HG03469 (cell line): ENCODE data around the gene PMVK.

Source experiments
- ATAC-seq: cut with Tn5 transposase; IDR thresholded peaks from one replicate; pipeline ENCODE4 v1.9.1; 2021; ENCODE audit warnings: mild to moderate bottlenecking, moderate library complexity, moderate number of reproducible peaks; ENCODE audit not compliant: unreplicated experiment

Gene PMVK

GRCh38 chr1:154967331-154967950 lies 30.9 kb upstream of the PMVK start:
- no peak for ATAC-seq

DNA sequence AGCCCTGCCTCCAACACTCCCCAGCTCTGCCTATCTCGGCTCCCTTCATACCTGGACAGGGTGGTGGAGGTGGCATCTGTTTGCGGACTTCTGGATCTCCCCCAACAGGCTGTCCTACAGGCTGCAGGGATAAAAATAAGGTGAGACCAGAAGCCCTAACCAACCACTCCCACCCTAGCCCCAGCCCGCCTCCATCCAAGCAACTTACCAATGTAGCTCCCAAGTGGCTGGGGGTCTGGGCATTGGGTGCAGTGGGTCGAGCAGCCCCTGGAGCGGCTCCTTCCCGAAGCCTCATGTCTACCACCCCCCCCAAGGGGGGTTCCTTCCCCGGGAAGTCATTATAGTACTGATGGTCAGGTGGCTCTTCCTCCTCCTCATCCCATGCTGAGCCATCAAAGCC lies 29.6 kb upstream of the PMVK start:
- ATAC-seq, result no peak

- ATAC-seq, result no peak
These were observed 27.8 kb upstream of the PMVK start for GRCh38 chr1:154964359-154964758.

DNA sequence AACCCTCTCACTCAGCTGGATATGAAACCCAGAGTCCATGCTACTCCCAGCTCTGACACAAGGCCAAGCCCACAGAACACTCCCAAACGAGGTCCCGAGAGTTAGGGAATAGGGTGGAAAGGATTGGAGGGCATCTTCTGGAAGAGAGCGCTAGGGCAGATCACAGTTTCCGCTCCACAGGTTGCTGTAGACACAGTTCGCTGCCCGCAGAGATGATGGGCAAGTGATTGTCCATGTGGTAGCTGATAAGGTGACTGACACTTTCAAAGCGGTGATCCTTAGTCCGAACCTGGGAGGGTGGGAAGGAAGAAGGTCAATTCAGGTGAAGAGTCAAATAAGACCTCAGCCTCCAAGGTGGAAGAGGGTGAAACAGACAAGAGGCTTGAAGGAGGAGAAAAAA lies 27.1 kb upstream of the PMVK start:
- ATAC-seq, result no peak

- ATAC-seq, result no peak
These were observed 26.3 kb upstream of the PMVK start for GRCh38 chr1:154962795-154963330.

GRCh38 chr1:154962156-154962749 lies 25.7 kb upstream of the PMVK start:
- peak; percentile 19 for ATAC-seq

GRCh38 chr1:154961207-154962155 lies 25.0 kb upstream of the PMVK start, which contains the start of gene PYGO2:
Gene PYGO2, minus strand, starts transcription at chr1:154961782. Its CDS starts 206 bp downstream, at chr1:154961576.
- peak; percentile 46 for ATAC-seq

DNA sequence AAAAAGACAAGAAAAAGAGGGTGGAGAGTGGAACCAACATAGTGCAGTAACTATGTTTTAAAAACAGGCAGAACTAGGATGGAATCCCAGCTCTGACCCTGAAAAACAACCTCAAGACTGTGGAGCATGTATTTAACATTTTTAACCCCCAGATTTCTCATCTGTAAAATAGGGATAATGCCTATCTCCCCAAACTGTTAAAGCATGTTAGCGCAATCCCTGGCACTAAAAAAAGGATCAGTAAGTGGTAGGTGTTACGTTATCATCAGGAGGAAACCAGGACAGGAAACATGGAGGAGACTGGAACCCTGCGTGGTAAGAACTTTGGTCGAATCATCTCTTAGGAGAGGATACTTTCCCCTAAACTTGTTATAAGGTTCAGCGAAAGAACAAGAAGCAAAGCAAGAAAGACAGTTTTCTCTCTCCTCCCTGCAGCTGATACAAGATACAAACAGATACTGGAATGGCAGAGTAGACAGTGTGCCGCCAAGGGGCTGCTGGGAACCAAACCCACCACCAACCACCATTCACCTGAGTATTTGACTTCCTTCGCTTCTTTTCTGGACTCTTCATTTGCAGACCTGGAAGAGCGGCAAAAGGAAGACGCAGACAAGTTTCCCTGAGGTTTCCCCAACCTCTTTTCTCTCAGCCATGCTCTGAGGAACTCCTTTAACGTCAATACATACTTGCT lies 24.1 kb upstream of the PMVK start:
- no peak for ATAC-seq

- ATAC-seq, result no peak
These were observed 22.9 kb upstream of the PMVK start for GRCh38 chr1:154959426-154959780.

- no peak for ATAC-seq
These were observed 22.3 kb upstream of the PMVK start for GRCh38 chr1:154958681-154959425.

DNA sequence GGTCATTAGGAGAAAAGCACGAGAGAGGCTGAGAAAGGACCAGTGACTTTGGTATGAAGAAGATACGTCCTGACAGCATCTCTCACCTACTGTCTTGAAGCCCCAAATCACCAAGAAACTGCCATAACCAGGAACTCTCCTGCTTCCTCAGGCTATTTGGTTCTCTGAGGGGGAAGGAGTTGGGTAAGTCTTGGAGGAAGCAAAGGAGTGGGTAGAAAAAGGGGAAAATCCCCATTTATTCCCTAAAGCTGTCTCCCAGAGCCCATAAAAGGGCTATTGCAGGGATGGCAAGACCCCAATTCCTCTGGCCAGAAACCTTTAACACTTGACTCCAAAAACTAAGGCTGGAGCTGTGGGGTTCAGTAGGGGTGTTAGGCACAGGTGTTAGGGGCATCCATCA lies 21.5 kb upstream of the PMVK start:
- ATAC-seq, result no peak

DNA sequence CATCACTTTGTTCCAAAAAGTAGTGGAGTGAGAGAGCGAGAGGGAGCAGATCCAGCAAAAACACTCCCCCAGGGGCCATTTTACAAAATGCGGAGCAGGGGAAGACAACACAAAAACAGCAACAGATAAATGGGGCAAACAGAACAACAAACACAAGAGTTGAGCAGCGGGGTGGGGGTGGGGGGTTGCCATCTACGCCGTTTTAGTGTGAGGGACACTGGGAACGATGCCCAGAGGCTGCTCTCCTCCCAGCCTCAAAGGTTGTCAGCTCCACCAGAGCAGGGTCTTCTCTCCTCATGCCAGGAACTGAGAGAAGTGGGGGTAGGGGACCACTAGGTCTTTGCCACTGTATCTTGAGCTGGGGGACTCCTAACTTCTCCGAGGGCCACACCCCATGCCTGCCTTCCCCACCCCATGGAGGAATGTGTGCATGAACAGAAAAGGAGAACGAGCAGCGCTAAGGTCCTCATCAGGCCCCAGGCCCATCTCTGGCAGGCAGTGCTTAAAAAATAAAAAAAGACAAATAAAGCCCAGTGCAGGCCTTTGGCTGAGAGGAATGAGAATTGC lies 20.7 kb upstream of the PMVK start:
- ATAC-seq, result no peak

- no peak for ATAC-seq
These were observed 20.0 kb upstream of the PMVK start for GRCh38 chr1:154956544-154956941.

DNA sequence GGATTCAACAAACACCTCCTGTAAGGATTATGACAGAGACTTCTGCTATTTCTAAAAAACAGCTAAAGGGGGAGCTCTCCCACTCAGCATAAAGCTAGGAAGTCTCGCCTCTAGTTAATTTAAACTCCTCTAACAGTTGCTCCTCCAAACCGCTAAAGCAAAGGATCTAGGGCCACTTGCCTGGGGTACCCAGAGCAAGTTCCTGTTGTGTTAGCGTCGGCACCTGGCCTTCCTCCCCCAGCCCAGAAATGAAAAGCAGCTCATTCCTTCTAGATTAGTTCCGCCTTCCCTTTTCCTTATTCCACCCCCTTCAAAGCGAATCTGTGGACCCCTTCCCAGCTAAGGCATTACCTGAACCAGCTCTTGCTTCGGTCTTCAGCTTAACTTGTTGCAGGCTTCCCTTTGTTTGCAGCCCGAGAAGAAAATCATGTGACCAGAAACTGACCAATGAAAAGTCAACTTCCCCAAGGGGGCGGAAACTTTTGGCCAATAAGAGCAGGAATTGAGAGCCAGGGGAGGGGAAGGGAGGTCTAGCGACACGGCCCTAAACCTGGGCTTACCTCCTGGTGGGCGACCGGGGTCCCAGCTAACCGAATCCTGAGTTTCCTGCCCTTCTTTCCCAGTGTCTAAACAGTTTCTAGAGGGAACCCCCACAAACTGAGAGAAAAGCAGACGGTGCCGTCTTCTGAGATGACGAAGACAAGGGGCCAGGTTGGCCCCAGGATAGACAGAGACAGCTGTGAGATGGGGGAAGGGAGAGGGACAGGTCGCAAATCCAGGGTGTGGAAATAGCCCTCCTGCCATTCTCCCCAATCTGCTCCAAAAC lies 19.4 kb upstream of the PMVK start, which contains the start of gene PBXIP1:
Gene PBXIP1, minus strand, starts transcription at position 382 of the 826 bp plus-strand sequence. CDS start 2,378 bp downstream, outside the sequence.
- peak; percentile 35 for ATAC-seq

DNA sequence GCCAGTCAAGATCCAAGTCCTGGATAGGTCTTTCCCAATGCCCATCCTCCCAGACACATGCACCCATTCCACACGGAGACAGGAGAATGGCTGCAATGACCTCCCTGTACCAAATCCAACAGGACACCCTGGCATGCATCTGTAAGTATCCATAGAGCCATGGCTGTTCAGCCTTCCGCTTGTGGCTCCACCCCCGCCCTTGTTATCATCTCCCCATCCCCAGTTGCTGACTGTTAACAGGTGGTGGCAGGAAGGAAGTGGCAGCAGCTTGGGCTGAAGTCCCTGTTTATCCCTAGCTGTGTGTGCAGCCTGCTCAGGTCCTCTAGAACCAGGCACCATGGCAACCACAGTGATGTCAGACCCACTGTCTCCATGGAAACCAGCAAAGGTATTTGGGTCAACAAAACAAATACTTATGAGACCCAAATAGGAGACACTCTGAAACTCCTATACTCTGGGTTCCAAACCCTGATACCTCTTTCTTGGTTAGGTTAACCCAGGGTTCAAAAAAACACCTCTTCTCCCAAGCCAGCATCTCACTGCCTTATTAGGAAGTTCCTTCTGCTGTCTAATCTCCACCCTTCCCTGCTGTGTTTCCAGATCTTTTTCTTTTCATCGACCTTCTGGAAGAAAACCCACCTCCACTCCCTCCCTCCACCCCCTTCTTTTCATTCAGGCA lies 18.7 kb upstream of the PMVK start:
- peak; percentile 30 for ATAC-seq

DNA sequence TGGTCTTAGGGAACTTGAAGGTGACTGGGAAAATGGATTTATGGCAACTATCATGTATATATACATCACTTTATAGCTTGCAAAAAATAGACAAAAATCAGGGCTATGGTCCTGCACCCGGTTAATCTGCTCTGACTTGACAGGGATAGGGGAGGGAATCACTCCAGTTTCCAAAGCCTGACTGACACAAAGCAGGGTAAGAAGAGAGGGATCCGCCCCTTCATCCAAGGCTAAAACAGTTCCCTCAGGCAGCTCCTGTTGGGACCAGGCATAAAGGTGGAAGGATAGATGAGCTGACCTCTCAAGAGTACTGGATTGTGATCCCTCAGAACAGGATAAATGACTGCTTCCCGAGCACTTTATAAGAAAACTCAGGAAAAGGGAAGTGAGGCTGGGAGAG lies 18.0 kb upstream of the PMVK start:
- no peak for ATAC-seq

GRCh38 chr1:154953611-154954038 lies 17.1 kb upstream of the PMVK start:
- no peak for ATAC-seq

- ATAC-seq, result no peak
These were observed 16.1 kb upstream of the PMVK start for GRCh38 chr1:154952664-154953063.
